ENCODE results near the gene KLHDC8B.

The KLHDC8B gene

GRCh38 chr3:49163609-49164008 is 7.8 kb upstream of the KLHDC8B start:
- no peak overlapping the region for H3K4me3 ChIP-seq (replicated peaks; ENCODE audit: low read depth, low read length)
- no peak for DNase-seq (ENCODE audit: extremely low read depth, low read depth)
- TF ChIP-seq CTCF (IDR thresholded peaks at IDR 0.05; ENCODE audit: low read depth, low read length, missing control alignments) = no peak

GRCh38 chr3:49164983-49165720 is 6.2 kb upstream of the KLHDC8B start:
- no peak for TF ChIP-seq CTCF (IDR thresholded peaks at IDR 0.05; ENCODE audit: low read depth, low read length, missing control alignments)
- peak overlapping the region; percentile 96 for H3K4me3 ChIP-seq (replicated peaks; ENCODE audit: low read depth, low read length)
- no peak for DNase-seq (ENCODE audit: extremely low read depth, low read depth)

- TF ChIP-seq CTCF (IDR thresholded peaks at IDR 0.05; ENCODE audit: low read depth, low read length, missing control alignments) = no peak
- peak within 1 kb of the TSS; percentile 96 for H3K4me3 ChIP-seq (replicated peaks; ENCODE audit: low read depth, low read length)
- peak; percentile 45 for DNase-seq (ENCODE audit: extremely low read depth, low read depth)
Measured at GRCh38 chr3:49165771-49166751, 5.3 kb upstream of the KLHDC8B start, which contains the start of gene CCDC71. Gene CCDC71 (minus strand): TSS chr3:49166331. CDS start chr3:49164208, 2,123 bp downstream.

GRCh38 chr3:49166752-49167556 is 4.4 kb upstream of the KLHDC8B start:
- TF ChIP-seq CTCF (IDR thresholded peaks at IDR 0.05; ENCODE audit: low read depth, low read length, missing control alignments) = no peak
- H3K4me3 ChIP-seq (replicated peaks; ENCODE audit: low read depth, low read length) = peak overlapping the region; percentile 96
- DNase-seq (ENCODE audit: extremely low read depth, low read depth) = no peak

GRCh38 chr3:49170744-49171118 is 667 bp upstream of the KLHDC8B start:
- DNase-seq (ENCODE audit: extremely low read depth, low read depth) = no peak
- H3K4me3 ChIP-seq (replicated peaks; ENCODE audit: low read depth, low read length) = peak overlapping the region; percentile 61
- TF ChIP-seq CTCF (IDR thresholded peaks at IDR 0.05; ENCODE audit: low read depth, low read length, missing control alignments) = no peak

- H3K4me3 ChIP-seq (replicated peaks; ENCODE audit: low read depth, low read length) = peak overlapping the region; percentile 61
- no peak for TF ChIP-seq CTCF (IDR thresholded peaks at IDR 0.05; ENCODE audit: low read depth, low read length, missing control alignments)
- DNase-seq (ENCODE audit: extremely low read depth, low read depth) = no peak
Measured at GRCh38 chr3:49171775-49172500, 540 bp downstream of the KLHDC8B start.
